Activated T-cell treated with anti-CD3 and anti-CD28 coated beads for 24 hours (primary cell): ENCODE results near the gene CYBRD1.

Source experiments
- DNase-seq: peaks from one replicate; pipeline ENCODE4 v3.0.0-alpha.2; 2020; ENCODE audit warnings: low read depth

Gene CYBRD1

GRCh38 chr2:171553858-171554257 is 31.6 kb downstream of the CYBRD1 start:
- DNase-seq: no peak

GRCh38 chr2:171554991-171555615 is 32.8 kb downstream of the CYBRD1 start:
- DNase-seq: no peak

GRCh38 chr2:171557363-171557762 is 35.1 kb downstream of the CYBRD1 start:
- DNase-seq: no peak

- DNase-seq: no peak
These were observed 41.0 kb downstream of the CYBRD1 start for GRCh38 chr2:171563301-171563700.

GRCh38 chr2:171564463-171564862 is 42.2 kb downstream of the CYBRD1 start:
- no peak for DNase-seq

- no peak for DNase-seq
These were observed 43.8 kb downstream of the CYBRD1 start for GRCh38 chr2:171566057-171566456.

GRCh38 chr2:171566753-171567152 is 44.5 kb downstream of the CYBRD1 start:
- no peak for DNase-seq

- DNase-seq: no peak
These were observed 45.8 kb downstream of the CYBRD1 start for GRCh38 chr2:171568089-171568488.

GRCh38 chr2:171571721-171572120 is 49.4 kb downstream of the CYBRD1 start:
- DNase-seq: no peak

GRCh38 chr2:171574149-171574795 is 52.0 kb downstream of the CYBRD1 start:
- DNase-seq: peak; percentile 78

- DNase-seq: no peak
These were observed 53.3 kb downstream of the CYBRD1 start for GRCh38 chr2:171575606-171576005.

GRCh38 chr2:171578127-171578803 is 56.0 kb downstream of the CYBRD1 start:
- no peak for DNase-seq

GRCh38 chr2:171579481-171579880 is 57.2 kb downstream of the CYBRD1 start:
- DNase-seq: no peak

- no peak for DNase-seq
These were observed 61.3 kb downstream of the CYBRD1 start for GRCh38 chr2:171583566-171583965.

GRCh38 chr2:171584001-171584400 is 61.7 kb downstream of the CYBRD1 start:
- DNase-seq: no peak

- no peak for DNase-seq
These were observed 64.9 kb downstream of the CYBRD1 start for GRCh38 chr2:171587132-171587531.

GRCh38 chr2:171587567-171587966 is 65.3 kb downstream of the CYBRD1 start:
- DNase-seq: no peak

GRCh38 chr2:171590116-171590515 is 67.8 kb downstream of the CYBRD1 start:
- no peak for DNase-seq

GRCh38 chr2:171592036-171592555 is 69.8 kb downstream of the CYBRD1 start:
- DNase-seq: no peak

GRCh38 chr2:171595456-171595855 is 73.2 kb downstream of the CYBRD1 start:
- no peak for DNase-seq

GRCh38 chr2:171595896-171596295 is 73.6 kb downstream of the CYBRD1 start:
- DNase-seq: no peak

GRCh38 chr2:171598713-171599319 is 76.5 kb downstream of the CYBRD1 start:
- peak; percentile 32 for DNase-seq

GRCh38 chr2:171600126-171600525 is 77.9 kb downstream of the CYBRD1 start:
- DNase-seq: no peak
